Measurements from ENCODE around the gene SNRPA1. TPM values are rescaled to one million over a fixed set of nuclear protein-coding genes. Genes with fewer than 3 reads are reported as not detected.

The SNRPA1 gene
- total RNA-seq, 2 donors from 2014 or later: 166 to 206 TPM

- H3K36me3 Mint-ChIP-seq (ENCODE audit: low read depth): peaks cover 4% of the 10 kb centered on the region
- no peak overlapping the region for H3K4me3 Mint-ChIP-seq
- no peak for ATAC-seq
- peaks cover 52% of the 10 kb centered on the region for H3K27me3 Mint-ChIP-seq
- DNase-seq: peak in 1 of 3 donors; percentile 1
- no peaks in the 10 kb centered on the region for H3K9me3 ChIP-seq (ENCODE audit: control insufficient read depth, low read length, poor library complexity, severe bottlenecking)
- no peak overlapping the region for H3K27ac Mint-ChIP-seq
- no peaks in the 10 kb centered on the region for H3K4me1 Mint-ChIP-seq
Measured at GRCh38 chr15:101325263-101326025, 30.4 kb upstream of the SNRPA1 start.

- ATAC-seq (no peak), DNase-seq (no peak)
- peaks cover 52% of the 10 kb centered on the region for H3K27me3 Mint-ChIP-seq
- no peaks in the 10 kb centered on the region for H3K4me1 Mint-ChIP-seq
- no peak overlapping the region for H3K27ac Mint-ChIP-seq
- H3K36me3 Mint-ChIP-seq (ENCODE audit: low read depth): peaks cover 4% of the 10 kb centered on the region
- no peak overlapping the region for H3K4me3 Mint-ChIP-seq
- H3K9me3 ChIP-seq (ENCODE audit: control insufficient read depth, low read length, poor library complexity, severe bottlenecking): no peaks in the 10 kb centered on the region
Measured at GRCh38 chr15:101324524-101325177, 29.6 kb upstream of the SNRPA1 start.

- peaks cover 53% of the 10 kb centered on the region for H3K27me3 Mint-ChIP-seq
- no peak overlapping the region for H3K4me3 Mint-ChIP-seq
- H3K27ac Mint-ChIP-seq: no peak overlapping the region
- ATAC-seq (no peak), DNase-seq (no peak)
- H3K36me3 Mint-ChIP-seq (ENCODE audit: low read depth): peaks cover 4% of the 10 kb centered on the region
- H3K9me3 ChIP-seq (ENCODE audit: control insufficient read depth, low read length, poor library complexity, severe bottlenecking): no peaks in the 10 kb centered on the region
- H3K4me1 Mint-ChIP-seq: no peaks in the 10 kb centered on the region
Measured at GRCh38 chr15:101323793-101324523, 28.9 kb upstream of the SNRPA1 start.

GRCh38 chr15:101322854-101323477, 27.9 kb upstream of the SNRPA1 start:
- H3K36me3 Mint-ChIP-seq (ENCODE audit: low read depth): peaks cover 4% of the 10 kb centered on the region
- DNase-seq: peak in 1 of 3 donors; percentile 1
- no peaks in the 10 kb centered on the region for H3K4me1 Mint-ChIP-seq
- ATAC-seq: no peak
- no peak overlapping the region for H3K27ac Mint-ChIP-seq
- H3K27me3 Mint-ChIP-seq: peaks cover 58% of the 10 kb centered on the region
- H3K9me3 ChIP-seq (ENCODE audit: control insufficient read depth, low read length, poor library complexity, severe bottlenecking): no peaks in the 10 kb centered on the region
- no peak overlapping the region for H3K4me3 Mint-ChIP-seq

- ATAC-seq: no peak
- peaks cover 61% of the 10 kb centered on the region for H3K27me3 Mint-ChIP-seq
Measured at GRCh38 chr15:101322016-101322695, 27.1 kb upstream of the SNRPA1 start.

GRCh38 chr15:101320501-101321052, 25.5 kb upstream of the SNRPA1 start:
- ATAC-seq: peak; percentile 96

More at GRCh38 chr15:101322016-101322695, 27.1 kb upstream of the SNRPA1 start:
- H3K4me1 Mint-ChIP-seq: no peaks in the 10 kb centered on the region
- no peak overlapping the region for H3K4me3 Mint-ChIP-seq
- DNase-seq: no peak
- H3K9me3 ChIP-seq (ENCODE audit: control insufficient read depth, low read length, poor library complexity, severe bottlenecking): no peaks in the 10 kb centered on the region
- peaks cover 4% of the 10 kb centered on the region for H3K36me3 Mint-ChIP-seq (ENCODE audit: low read depth)
- H3K27ac Mint-ChIP-seq: peak overlapping the region; percentile 6

GRCh38 chr15:101318839-101319238, 23.8 kb upstream of the SNRPA1 start:
- DNase-seq (no peak), ATAC-seq (no peak)
- Mint-ChIP-seq H3K4me1 (no peaks in the 10 kb centered on the region), H3K4me3 (no peak overlapping the region), H3K27me3 (peaks cover 34% of the 10 kb centered on the region), H3K36me3 (ENCODE audit: low read depth) (peaks cover 2% of the 10 kb centered on the region), H3K27ac (no peak overlapping the region)
- H3K9me3 ChIP-seq (ENCODE audit: control insufficient read depth, low read length, poor library complexity, severe bottlenecking): no peaks in the 10 kb centered on the region

More at GRCh38 chr15:101320501-101321052, 25.5 kb upstream of the SNRPA1 start:
- peak in 1 of 3 donors; percentile 33 for DNase-seq
- Mint-ChIP-seq H3K27me3 (peaks cover 50% of the 10 kb centered on the region), H3K4me3 (peak overlapping the region; percentile 67), H3K4me1 (no peaks in the 10 kb centered on the region), H3K27ac (peak overlapping the region; percentile 80), H3K36me3 (ENCODE audit: low read depth) (peaks cover 4% of the 10 kb centered on the region)
- no peaks in the 10 kb centered on the region for H3K9me3 ChIP-seq (ENCODE audit: control insufficient read depth, low read length, poor library complexity, severe bottlenecking)

GRCh38 chr15:101318147-101318819, 23.2 kb upstream of the SNRPA1 start:
- DNase-seq (no peak), ATAC-seq (no peak)
- no peaks in the 10 kb centered on the region for H3K9me3 ChIP-seq (ENCODE audit: control insufficient read depth, low read length, poor library complexity, severe bottlenecking)
- H3K27me3 Mint-ChIP-seq: peaks cover 34% of the 10 kb centered on the region
- H3K27ac Mint-ChIP-seq: no peak overlapping the region
- no peak overlapping the region for H3K4me3 Mint-ChIP-seq
- H3K36me3 Mint-ChIP-seq (ENCODE audit: low read depth): no peaks in the 10 kb centered on the region
- H3K4me1 Mint-ChIP-seq: no peaks in the 10 kb centered on the region

GRCh38 chr15:101317336-101317872, 22.4 kb upstream of the SNRPA1 start:
- Mint-ChIP-seq H3K4me3 (no peak overlapping the region), H3K4me1 (no peaks in the 10 kb centered on the region), H3K27me3 (peaks cover 29% of the 10 kb centered on the region), H3K27ac (no peak overlapping the region), H3K36me3 (ENCODE audit: low read depth) (no peaks in the 10 kb centered on the region)
- DNase-seq (no peak), ATAC-seq (no peak)
- no peaks in the 10 kb centered on the region for H3K9me3 ChIP-seq (ENCODE audit: control insufficient read depth, low read length, poor library complexity, severe bottlenecking)

GRCh38 chr15:101316529-101316928, 21.5 kb upstream of the SNRPA1 start:
- Mint-ChIP-seq H3K27ac (no peak overlapping the region), H3K36me3 (ENCODE audit: low read depth) (no peaks in the 10 kb centered on the region), H3K4me3 (no peak overlapping the region), H3K27me3 (peaks cover 21% of the 10 kb centered on the region), H3K4me1 (no peaks in the 10 kb centered on the region)
- no peaks in the 10 kb centered on the region for H3K9me3 ChIP-seq (ENCODE audit: control insufficient read depth, low read length, poor library complexity, severe bottlenecking)
- no peak for DNase-seq
- ATAC-seq: no peak

GRCh38 chr15:101315736-101316135, 20.7 kb upstream of the SNRPA1 start:
- Mint-ChIP-seq H3K4me1 (no peaks in the 10 kb centered on the region), H3K27me3 (peaks cover 14% of the 10 kb centered on the region), H3K4me3 (no peak overlapping the region), H3K36me3 (ENCODE audit: low read depth) (no peaks in the 10 kb centered on the region), H3K27ac (no peak overlapping the region)
- ATAC-seq: no peak
- DNase-seq: no peak
- H3K9me3 ChIP-seq (ENCODE audit: control insufficient read depth, low read length, poor library complexity, severe bottlenecking): no peaks in the 10 kb centered on the region

Data from T-helper 17 cell (primary cell).